ENCODE results near the gene CACNA1S. TPM values are rescaled to one million over a fixed set of nuclear protein-coding genes. Genes with fewer than 3 reads are reported as not detected.

CACNA1S gene
- total and polyA plus RNA-seq, 12 donors = under 0.01 to 0.07 TPM; not detected in 10

DNA sequence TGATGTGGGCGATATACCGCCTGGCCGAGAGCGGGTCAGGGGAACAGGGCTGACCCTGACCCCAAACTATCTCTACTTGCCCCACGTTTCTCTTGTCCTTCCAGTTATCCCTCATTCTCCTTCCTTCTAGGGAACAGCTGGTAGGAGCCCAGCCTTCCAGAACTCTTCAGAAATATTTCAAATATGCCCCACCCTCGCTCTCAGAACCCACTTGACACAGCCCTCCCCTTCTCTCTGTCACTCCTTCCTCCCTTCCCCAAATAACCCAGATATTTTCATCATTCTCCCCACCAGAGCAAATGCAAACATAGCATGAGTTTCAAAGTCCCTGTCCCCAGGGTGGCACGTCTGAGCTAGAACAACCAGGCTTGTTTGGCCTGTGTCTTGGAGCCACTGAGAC, 1.1 kb downstream of the CACNA1S start:
- intact Hi-C loops (cut with DNase I) = loop anchor here in 1 of 2 donors (10.0 kb wide), 1 partner anchor 74 kb away; no protein-coding TSS in a partner anchor

DNA sequence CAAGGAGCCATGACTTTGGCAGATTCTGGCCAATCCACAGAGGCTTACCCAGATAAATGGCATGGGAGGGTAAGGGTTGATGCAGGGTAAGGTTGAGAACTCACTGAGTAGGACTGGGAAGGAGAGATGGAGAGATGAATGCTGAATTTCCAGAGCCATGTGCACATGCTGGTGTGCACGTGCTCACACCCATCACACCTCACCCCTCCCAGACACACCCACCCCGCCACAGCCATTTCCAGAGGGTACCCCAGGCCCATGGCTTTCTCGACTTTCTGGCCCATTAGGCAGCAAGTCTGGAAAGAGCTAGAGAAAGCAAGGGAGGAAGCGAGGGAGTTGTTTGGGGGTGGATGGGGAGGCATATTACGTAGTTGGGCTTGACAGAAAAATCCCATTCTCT, 1.6 kb downstream of the CACNA1S start:
- Histone ChIP-seq H3K4me1 (replicated peaks in 1 of 2) (peaks cover 0 to 3% of the 10 kb centered on the region in 2 donors), H3K4me3 (no peak overlapping the region), H3K27ac (no peak overlapping the region), H3K27me3 (no peaks in the 10 kb centered on the region), H3K9me3 (replicated peaks in 1 of 3) (no peaks in the 10 kb centered on the region), H3K36me3 (replicated peaks in 1 of 2) (no peaks in the 10 kb centered on the region)
- WGBS, 4 donors = 89 to 94% (median 93%) methylated on average over 5 of the region's 5 CpGs
- no peak for DNase-seq
- no peak for TF ChIP-seq CTCF (IDR thresholded peaks at IDR 0.05)
- TF ChIP-seq POLR2A (IDR thresholded peaks at IDR 0.05) = no peak
- intact Hi-C loops (cut with DNase I) = loop anchor here in 1 of 2 donors (10.0 kb wide), 1 partner anchor 74 kb away; no protein-coding TSS in a partner anchor

More for the DNA sequence above, 1.1 kb downstream of the CACNA1S start:
- H3K27me3 ChIP-seq = no peaks in the 10 kb centered on the region
- TF ChIP-seq CTCF (IDR thresholded peaks at IDR 0.05) = no peak
- no peak for TF ChIP-seq POLR2A (IDR thresholded peaks at IDR 0.05)
- H3K4me3 ChIP-seq = no peak overlapping the region
- 75 to 89% (median 80%) methylated on average over 7 of the region's 7 CpGs for WGBS, 4 donors
- no peaks in the 10 kb centered on the region for H3K9me3 ChIP-seq (replicated peaks in 1 of 3)
- H3K36me3 ChIP-seq (replicated peaks in 1 of 2) = no peaks in the 10 kb centered on the region
- peaks cover 0 to 3% of the 10 kb centered on the region in 2 donors for H3K4me1 ChIP-seq (replicated peaks in 1 of 2)
- no peak for DNase-seq
- no peak overlapping the region for H3K27ac ChIP-seq

- Histone ChIP-seq H3K36me3 (replicated peaks in 1 of 2) (no peaks in the 10 kb centered on the region), H3K4me3 (no peak overlapping the region), H3K27ac (no peak overlapping the region), H3K4me1 (replicated peaks in 1 of 2) (peaks cover 0 to 3% of the 10 kb centered on the region in 2 donors), H3K9me3 (replicated peaks in 1 of 3) (no peaks in the 10 kb centered on the region), H3K27me3 (no peaks in the 10 kb centered on the region)
- 87 to 94% (median 89%) methylated on average over 9 to 10 of the region's 10 CpGs for WGBS, 4 donors
- DNase-seq = no peak
- intact Hi-C loops (cut with DNase I) = loop anchor here in 1 of 2 donors (10.0 kb wide), 1 partner anchor 75 kb away; no protein-coding TSS in a partner anchor
- TF ChIP-seq POLR2A (IDR thresholded peaks at IDR 0.05) = no peak
- no peak for TF ChIP-seq CTCF (IDR thresholded peaks at IDR 0.05)
These were observed 2.1 kb downstream of the CACNA1S start for GRCh38 chr1:201110138-201110537.

GRCh38 chr1:201109651-201110050, 2.6 kb downstream of the CACNA1S start:
- no peaks in the 10 kb centered on the region for H3K9me3 ChIP-seq (replicated peaks in 1 of 3)
- 92 to 100% (median 100%) methylated on average over 1 of the region's 1 CpG for whole genome bisulfite sequencing, 4 donors
- no peaks in the 10 kb centered on the region for H3K27me3 ChIP-seq
- H3K4me1 ChIP-seq (replicated peaks in 1 of 2) = peaks cover 0 to 3% of the 10 kb centered on the region in 2 donors
- no peak overlapping the region for H3K27ac ChIP-seq
- TF ChIP-seq CTCF (IDR thresholded peaks at IDR 0.05) (no peak), POLR2A (IDR thresholded peaks at IDR 0.05) (no peak)
- no peak overlapping the region for H3K4me3 ChIP-seq
- no peaks in the 10 kb centered on the region for H3K36me3 ChIP-seq (replicated peaks in 1 of 2)
- intact Hi-C loops (cut with DNase I) = loop anchor here in 1 of 2 donors (10.0 kb wide), 1 partner anchor 75 kb away; no protein-coding TSS in a partner anchor
- DNase-seq = no peak
